IMR-90 (cell line): ENCODE data around the gene PPP1R9A. TPM values are rescaled to one million over a fixed set of nuclear protein-coding genes. Genes with fewer than 3 reads are reported as not detected.

ENCODE experiments used
- ATAC-seq: fragments of 200-7000 bp; cut with Tn5 transposase; 2 replicates; pipeline ENCODE4 v1.9.1; 2020; ENCODE audit warnings: low read depth, mild to moderate bottlenecking, moderate library complexity
- BruUV-seq: library from RNA; stranded (reverse); fragments of 400-500 nt; replicated peaks from 2 replicates; lab custom pipeline; 2021; lab: Mats Ljungman, UMichigan
- CTCF ChIA-PET: fragments of 300-600 bp; formaldehyde crosslinking; extraction: SDS; loops from one replicate; lab custom pipeline; 2021; ENCODE audit warnings: antibody characterized with exemption; lab: Yijun Ruan, JAX
- POLR2A ChIA-PET: fragments of 300-600 bp; sonication (Branson Sonifier 250); formaldehyde crosslinking; loops from one replicate; lab custom pipeline; 2022; ENCODE audit warnings: antibody characterized with exemption; ENCODE audit not compliant: unreplicated experiment; lab: Charles Lee
- DNase-seq: peaks from one replicate; pipeline ENCODE4 v3.0.0; 2013
- H2AFZ ChIP-seq: replicated peaks from 2 replicates; pipeline ENCODE3; 2013; ENCODE audit warnings: low read length, mild to moderate bottlenecking; ENCODE audit not compliant: poor library complexity
- H2AK5ac ChIP-seq: 2 replicates; pipeline ENCODE4 v1.6.1; 2013; ENCODE audit warnings: low read depth, low read length, inconsistent platforms
- H2AK9ac ChIP-seq: replicated peaks from 2 replicates; pipeline ENCODE3; 2013; ENCODE audit warnings: mild to moderate bottlenecking, low read depth, low read length, moderate library complexity; ENCODE audit not compliant: poor library complexity
- H2BK120ac ChIP-seq: 2 replicates; pipeline ENCODE4 v1.6.1; 2013; ENCODE audit warnings: low read depth, low read length, inconsistent platforms
- H2BK15ac ChIP-seq: 3 replicates; pipeline ENCODE4 v1.6.1; 2013; ENCODE audit warnings: low read depth, low read length, inconsistent platforms
- H2BK20ac ChIP-seq: 2 replicates; pipeline ENCODE4 v1.6.1; 2013; ENCODE audit warnings: low read depth, mild to moderate bottlenecking, inconsistent platforms, low read length, moderate library complexity
- H2BK5ac ChIP-seq: 2 replicates; pipeline ENCODE4 v1.6.1; 2013; ENCODE audit warnings: mild to moderate bottlenecking, low read depth, low read length, inconsistent platforms; ENCODE audit not compliant: poor library complexity, severe bottlenecking
- H3K14ac ChIP-seq: replicated peaks from 2 replicates; pipeline ENCODE4 v1.6.1; 2013; ENCODE audit warnings: low read depth, low read length, inconsistent platforms
- H3K18ac ChIP-seq: 2 replicates; pipeline ENCODE4 v1.6.1; 2013; ENCODE audit warnings: low read depth, low read length, control low read depth
- H3K23ac ChIP-seq: 2 replicates; pipeline ENCODE4 v1.6.1; 2013; ENCODE audit warnings: low read depth, low read length, inconsistent platforms
- H3K27ac ChIP-seq: 2 replicates; pipeline ENCODE4 v1.5.1; 2013; ENCODE audit warnings: mild to moderate bottlenecking, control low read depth, low read length; ENCODE audit not compliant: insufficient read depth
- H3K27me3 ChIP-seq: 2 replicates; pipeline ENCODE4 v1.6.1; 2013; ENCODE audit warnings: low read length; ENCODE audit not compliant: control insufficient read depth, insufficient read depth
- H3K36me3 ChIP-seq: 2 replicates; pipeline ENCODE4 v1.6.1; 2013; ENCODE audit warnings: low read length, mixed read lengths; ENCODE audit not compliant: control insufficient read depth, insufficient read depth
- H3K4ac ChIP-seq: 2 replicates; pipeline ENCODE4 v1.6.1; 2013; ENCODE audit warnings: low read depth, low read length, inconsistent platforms
- H3K4me1 ChIP-seq: 2 replicates; pipeline ENCODE4 v1.6.1; 2013; ENCODE audit warnings: low read length, mixed read lengths; ENCODE audit not compliant: control insufficient read depth, insufficient read depth
- H3K4me2 ChIP-seq: 2 replicates; pipeline ENCODE4 v1.6.1; 2013; ENCODE audit warnings: low read depth, mild to moderate bottlenecking, control low read depth, low read length, moderate library complexity
- H3K4me3 ChIP-seq: 2 replicates; pipeline ENCODE4 v1.5.1; 2013; ENCODE audit warnings: low read depth, mild to moderate bottlenecking, control low read depth, low read length, moderate library complexity; ENCODE audit not compliant: insufficient read depth
- H3K56ac ChIP-seq: 2 replicates; pipeline ENCODE4 v1.6.1; 2013; ENCODE audit warnings: low read length, inconsistent platforms; ENCODE audit not compliant: insufficient read depth; ENCODE audit errors: extremely low read depth
- H3K79me1 ChIP-seq, 2 experiments: 2 replicates each; pipeline ENCODE4 v1.6.1; 2013; ENCODE audit warnings: low read length in 2 of 2, inconsistent platforms in 1 of 2, low read depth in 1 of 2
- H3K9ac ChIP-seq: 2 replicates; pipeline ENCODE4 v1.6.1; 2013; ENCODE audit warnings: low read depth, low read length, control low read depth
- H3K9me1 ChIP-seq: 2 replicates; pipeline ENCODE4 v1.6.1; 2013; ENCODE audit warnings: low read length, inconsistent platforms; ENCODE audit not compliant: insufficient read depth
- H3K9me3 ChIP-seq: 2 replicates; pipeline ENCODE4 v1.6.1; 2013; ENCODE audit warnings: low read length; ENCODE audit not compliant: control insufficient read depth, insufficient read depth
- H4K20me1 ChIP-seq: 2 replicates; pipeline ENCODE4 v1.6.1; 2013; ENCODE audit warnings: low read length, inconsistent platforms; ENCODE audit not compliant: insufficient read depth
- H4K5ac ChIP-seq: 2 replicates; pipeline ENCODE4 v1.6.1; 2013; ENCODE audit warnings: mild to moderate bottlenecking, low read depth, low read length, control low read depth
- H4K8ac ChIP-seq, 2 experiments: 2 replicates each; pipeline ENCODE4 v1.6.1; 2013; ENCODE audit warnings: low read depth in 2 of 2, low read length in 2 of 2, control low read depth in 1 of 2, inconsistent platforms in 1 of 2
- H4K91ac ChIP-seq: 2 replicates; pipeline ENCODE4 v1.6.1; 2013; ENCODE audit warnings: low read depth, low read length, inconsistent platforms; ENCODE audit not compliant: insufficient read depth
- MAZ ChIP-seq: IDR thresholded peaks from 2 replicates; pipeline ENCODE4 v1.6.1; 2012; ENCODE audit warnings: low read depth, mild to moderate bottlenecking, low read length, improper control_type of control experiment, moderate library complexity, borderline replicate concordance
- WGBS, 2 experiments: methylation state at CpG; one replicate each; pipeline versions ENCODE4 v1.1.5 to v1.1.7; 2013; ENCODE audit warnings: missing lambda C conversion rate in 2 of 2; ENCODE audit not compliant: insufficient read length in 1 of 2; ENCODE audit errors: extremely low coverage in 2 of 2; 5-methylcytosine and 5-hydroxymethylcytosine counted together
- dilution Hi-C: fragments of 300-500 bp; cut with HindIII; formaldehyde crosslinking; loops from one replicate; pipeline ENCODE4 v1.14.3; 2018; ENCODE audit warnings: low sequenced_read_pairs; ENCODE audit not compliant: unreplicated experiment
- in situ Hi-C: fragments of 300-500 bp; cut with MboI; formaldehyde crosslinking; loops from 3 replicates; pipeline ENCODE4 v1.14.3; 2019; ENCODE audit warnings: low sequenced_read_pairs, inconsistent platforms, mixed read lengths
- intact Hi-C: fragments of 100-400 bp; cut with micrococcal nuclease; formaldehyde crosslinking; loops from 2 replicates; pipeline ENCODE4 v1.10.0; 2022
- polyA plus RNA-seq, 3 experiments: library from polyadenylated mRNA; depleted of rRNA; stranded (reverse); fragments of >200 nt; gene quantifications; 2 replicates each; pipeline ENCODE4 v1.2.3, GENCODE V29; 2012; ENCODE audit warnings: low replicate concordance in 1 of 3
- total RNA-seq: library from RNA; depleted of rRNA; stranded (reverse); fragments of >200 nt; gene quantifications from 2 replicates; pipeline ENCODE4 v1.2.3, GENCODE V29; 2012

The PPP1R9A gene
- total and polyA plus RNA-seq, 2 of the 4 experiments (the other 2 are of a cell fraction) = not detected

- H3K9me3 ChIP-seq = no peaks in the 10 kb centered on the region
- no peak overlapping the region for H3K27ac ChIP-seq
- H3K4me1 ChIP-seq = no peaks in the 10 kb centered on the region
- no peak overlapping the region for H4K91ac ChIP-seq
- ChIA-PET POLR2A (no interaction called here), CTCF (no interaction called here)
- DNase-seq (no peak), ATAC-seq (no peak)
- 20% methylated on average over 1 of the region's 3 CpGs; no CpG with 5 or more reads in 1 of the 2 experiments for WGBS, 2 experiments
- no peaks in the 10 kb centered on the region for H3K9me1 ChIP-seq
- H4K5ac ChIP-seq = no peak overlapping the region
- no peak overlapping the region for H2BK20ac ChIP-seq
- no peak overlapping the region for H2AK9ac ChIP-seq
- no peak overlapping the region for H2BK15ac ChIP-seq
- H4K20me1 ChIP-seq = no peaks in the 10 kb centered on the region
- H3K36me3 ChIP-seq = no peaks in the 10 kb centered on the region
- no peak overlapping the region for H3K4ac ChIP-seq
- in situ Hi-C loops (no loop called here), intact Hi-C loops (no loop called here), dilution Hi-C loops (no loop called here)
- no peak overlapping the region for H2BK120ac ChIP-seq
- H2AK5ac ChIP-seq = no peak overlapping the region
- H3K14ac ChIP-seq = no peak overlapping the region
- TF ChIP-seq MAZ = no peak
- H3K56ac ChIP-seq = no peak overlapping the region
- H3K23ac ChIP-seq = no peak overlapping the region
- no peak overlapping the region for H3K4me3 ChIP-seq
- H2AFZ ChIP-seq = no peak overlapping the region
- no peaks in the 10 kb centered on the region for H3K27me3 ChIP-seq
- no peak overlapping the region for H3K4me2 ChIP-seq
- no peak overlapping the region for H4K8ac ChIP-seq
- no peak overlapping the region for H3K18ac ChIP-seq
- H3K9ac ChIP-seq = no peak overlapping the region
- no peaks in the 10 kb centered on the region for H3K79me1 ChIP-seq
- H2BK5ac ChIP-seq = no peak overlapping the region
- BruUV-seq = no TSS peak
These were observed 48.4 kb downstream of the PPP1R9A start for GRCh38 chr7:94955807-94956206.
